GM18907 (cell line): ENCODE data around the gene DIAPH1.

Experiments used
- ATAC-seq: cut with Tn5 transposase; IDR thresholded peaks from one replicate; pipeline ENCODE4 v1.9.1; 2021; ENCODE audit warnings: mild to moderate bottlenecking, moderate library complexity; ENCODE audit not compliant: unreplicated experiment

Gene DIAPH1

DNA sequence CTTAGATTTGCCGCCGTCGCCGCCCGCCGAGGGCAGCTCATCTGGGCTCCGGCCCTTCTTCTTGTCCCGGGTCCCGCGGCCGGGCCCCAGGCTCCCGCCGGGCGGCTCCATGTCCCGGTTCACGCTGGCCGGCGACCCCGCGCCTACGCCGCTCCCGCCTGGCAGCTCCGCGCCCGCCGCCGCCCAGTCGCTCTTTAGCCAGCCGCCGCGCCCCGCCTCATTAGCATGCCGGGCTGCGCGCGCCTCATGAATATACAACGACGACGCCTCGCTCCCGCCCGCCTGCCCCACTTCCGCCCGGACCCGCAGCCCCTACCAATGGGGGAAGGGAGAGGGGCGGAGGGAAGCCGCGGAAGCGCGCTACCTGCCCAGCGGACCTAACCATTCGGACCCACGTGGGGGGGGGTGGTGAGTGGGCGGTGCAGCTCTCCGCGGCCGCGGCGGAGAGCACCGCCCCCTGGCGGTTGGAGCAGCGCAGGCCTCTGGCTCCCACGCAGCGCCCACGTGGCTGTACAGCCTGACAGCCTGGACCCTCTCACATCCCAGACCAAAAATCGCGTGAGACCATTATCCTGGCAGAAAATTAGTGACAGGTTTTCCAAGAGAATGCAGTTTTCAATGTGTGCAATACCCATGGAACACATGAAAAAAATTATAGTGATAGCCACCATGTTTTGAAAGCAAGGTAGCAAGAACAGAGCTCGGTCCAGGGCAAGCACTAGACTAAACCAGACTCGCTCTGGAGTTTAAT is at the start of gene DIAPH1:
Gene DIAPH1 (minus strand): TSS at position 197 of the 751 bp plus-strand sequence. CDS start 86 bp downstream, at position 111.
- peak; percentile 87 for ATAC-seq

DNA sequence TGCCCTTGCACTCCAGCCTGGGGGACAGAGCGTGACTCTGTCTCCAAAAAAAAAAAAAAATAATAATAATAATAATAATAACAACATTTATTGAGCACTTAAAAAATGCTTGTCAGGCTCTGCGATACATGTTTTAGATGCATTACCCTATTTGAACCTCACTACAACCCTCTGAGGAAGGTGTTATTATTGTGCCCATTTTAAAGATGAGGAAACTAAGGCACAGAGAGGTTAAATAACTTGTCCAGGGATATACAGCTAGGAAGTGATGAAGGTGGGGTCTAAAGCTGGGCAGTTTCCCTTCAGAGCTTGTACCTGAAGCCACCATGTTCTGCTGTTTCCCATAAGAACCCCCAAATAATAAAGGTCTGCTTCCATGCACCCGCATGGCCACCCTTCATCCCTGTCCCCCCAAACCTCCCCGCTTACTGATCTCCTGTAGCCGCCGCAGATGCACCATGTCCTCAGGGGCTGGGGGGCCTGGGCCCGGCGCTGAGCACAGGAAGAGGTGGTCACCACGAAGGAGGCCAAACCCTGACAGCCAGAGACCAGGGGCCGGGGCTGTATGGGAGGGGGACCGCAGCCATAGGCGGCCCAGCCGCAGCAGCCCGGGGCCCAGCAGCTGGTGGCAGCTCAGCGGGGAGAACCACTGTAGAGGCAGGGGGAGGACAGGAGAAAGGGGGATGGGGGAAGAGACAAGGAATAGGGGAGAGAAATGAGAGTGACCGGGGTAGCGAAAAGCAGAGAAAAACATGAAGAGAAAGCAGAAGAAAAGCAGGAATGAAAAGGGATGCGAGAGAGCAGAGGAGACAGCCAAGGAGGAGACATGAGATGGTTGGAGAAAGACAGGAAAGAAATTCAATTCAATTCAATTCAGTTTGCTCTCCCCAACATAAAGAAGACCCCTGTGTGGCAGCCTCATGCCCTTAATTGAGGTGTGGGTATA is 47.5 kb upstream of the DIAPH1 start:
- no peak for ATAC-seq

DNA sequence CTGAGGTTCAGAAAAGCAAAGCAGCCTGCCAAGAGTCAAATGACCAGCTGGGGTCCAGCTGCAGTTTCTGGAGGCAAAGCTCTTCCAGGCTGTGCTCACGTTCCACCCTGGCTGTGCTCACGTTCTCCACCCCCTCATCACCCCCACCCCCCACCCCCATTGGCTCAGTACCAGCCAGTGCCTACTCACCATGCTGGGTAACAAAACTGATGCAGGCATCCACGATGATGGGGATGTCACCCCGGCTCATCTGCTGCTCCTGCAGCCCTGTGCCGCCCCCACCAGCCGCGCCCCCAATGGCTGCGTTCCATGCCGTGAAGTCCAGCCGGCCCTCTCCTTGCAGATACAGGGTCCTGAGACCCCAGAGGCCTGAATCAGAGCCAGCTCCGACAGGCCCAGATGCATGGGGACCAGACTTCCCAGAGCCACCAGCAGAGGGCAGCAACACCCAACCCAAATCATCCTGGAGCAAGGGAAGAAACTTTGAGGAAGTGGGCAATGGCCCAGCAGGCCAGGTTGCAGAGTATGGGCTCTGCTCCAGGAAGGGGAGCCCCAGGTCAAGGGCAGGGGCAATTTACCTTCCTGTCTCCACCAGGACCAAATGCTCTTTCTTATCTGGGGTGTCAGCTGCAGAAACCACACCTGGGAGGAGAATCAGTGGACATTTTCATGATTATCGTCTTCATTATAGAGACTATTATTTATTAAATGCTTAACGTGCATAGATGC is 46.1 kb upstream of the DIAPH1 start:
- peak; percentile 97 for ATAC-seq

DNA sequence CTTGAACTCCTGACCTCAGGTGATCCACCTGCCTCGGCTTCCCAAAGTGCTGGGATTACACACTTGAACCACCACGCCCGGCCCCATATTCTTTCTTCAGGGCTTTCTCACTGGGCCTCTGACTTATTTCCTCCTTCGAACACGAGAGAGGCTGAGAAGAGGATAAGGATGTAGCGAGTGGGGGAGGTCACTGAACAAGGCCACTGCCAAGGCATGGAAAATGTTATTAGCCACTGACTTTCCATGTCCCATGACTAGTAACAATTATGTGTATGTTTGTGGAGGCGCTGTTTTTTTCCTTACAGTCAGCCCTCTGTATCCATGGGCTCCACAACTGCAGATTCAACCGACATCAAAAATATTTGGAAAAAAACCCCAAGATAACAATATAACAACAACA is 44.7 kb upstream of the DIAPH1 start:
- no peak for ATAC-seq

DNA sequence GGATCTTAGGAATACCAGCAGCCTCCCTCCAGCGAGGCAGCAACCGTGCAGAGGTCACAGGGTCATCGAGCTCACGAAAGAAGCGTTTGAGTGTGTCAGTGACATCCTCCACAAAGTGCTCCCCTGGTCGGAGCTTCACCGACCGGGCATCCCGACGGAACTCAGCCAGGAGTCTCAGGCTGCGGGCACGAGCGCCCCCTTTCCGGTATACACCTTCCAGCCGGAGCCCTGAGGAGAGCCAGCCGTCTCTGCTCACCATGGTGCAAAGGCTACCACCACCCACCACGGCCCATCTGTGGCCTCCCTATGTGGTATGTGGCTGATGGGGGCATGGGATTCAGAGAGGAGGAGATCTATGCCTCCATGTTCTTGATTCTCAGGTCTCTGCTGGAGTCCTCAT is 43.2 kb upstream of the DIAPH1 start:
- no peak for ATAC-seq

DNA sequence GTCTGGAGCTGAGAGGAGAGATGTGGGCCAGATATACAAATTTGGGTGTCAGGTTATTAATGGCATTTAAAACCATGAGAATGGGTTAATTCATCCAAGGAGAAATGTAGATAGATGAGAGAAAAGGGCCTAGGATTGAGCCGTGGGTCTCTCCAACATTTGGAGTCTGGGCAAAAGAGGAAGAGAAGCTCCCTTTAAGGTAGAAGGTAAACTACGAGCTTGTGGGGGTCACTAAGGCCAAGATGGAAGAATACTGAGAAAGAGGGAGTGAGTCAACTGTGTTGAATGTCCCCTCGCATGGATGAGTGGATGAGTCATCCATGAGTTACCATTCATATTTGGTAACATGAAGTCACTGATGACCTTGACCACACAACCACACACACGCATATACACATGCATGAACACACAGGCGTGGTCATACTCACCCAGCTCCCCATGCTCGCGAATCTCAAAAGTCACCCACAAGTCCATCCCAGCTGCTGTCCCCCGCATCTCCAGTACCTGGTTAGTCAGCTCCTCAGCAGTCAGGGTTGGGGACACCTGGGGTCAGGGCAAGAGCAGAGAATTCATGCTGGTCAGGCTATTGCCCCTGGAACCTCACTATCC is 39.2 kb upstream of the DIAPH1 start:
- ATAC-seq = peak; percentile 84

DNA sequence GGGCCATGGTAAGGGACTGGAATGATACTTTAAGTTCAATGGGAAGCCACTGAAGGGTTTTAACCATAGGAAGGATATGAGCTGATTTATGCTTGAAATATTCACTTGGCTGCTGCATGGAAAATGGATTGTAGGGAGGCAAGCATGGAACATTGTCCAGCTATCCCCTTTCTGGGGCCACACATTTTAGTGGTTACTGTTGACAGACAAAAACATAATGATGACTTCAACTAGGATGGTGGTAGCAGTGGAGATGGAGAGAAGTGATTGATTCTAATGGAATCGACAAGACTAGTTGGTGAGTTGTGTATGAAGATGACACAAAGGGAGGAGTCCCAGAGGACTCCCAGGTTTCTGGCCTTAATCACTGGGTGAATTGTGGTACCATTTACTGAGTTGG is 38.6 kb upstream of the DIAPH1 start:
- ATAC-seq = no peak

DNA sequence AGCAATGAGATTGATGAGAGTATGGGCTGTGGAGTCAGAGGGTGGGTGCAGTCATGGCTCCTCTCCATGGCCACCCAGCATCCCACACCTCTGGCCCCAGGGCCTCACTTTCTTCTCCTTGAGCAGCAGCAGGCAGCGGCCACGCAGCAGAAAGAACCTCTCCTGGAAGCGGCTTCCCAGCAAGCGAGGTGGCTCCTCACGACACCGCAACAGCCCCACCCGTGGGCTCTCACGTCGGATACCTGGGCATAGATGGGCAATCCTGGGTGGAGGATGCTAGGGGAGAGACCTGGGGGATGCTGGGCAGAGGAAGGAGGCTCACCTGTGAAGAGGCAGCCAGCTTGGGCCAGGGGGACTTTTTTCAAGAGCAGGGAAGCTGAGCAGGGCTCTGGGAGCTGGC is 37.6 kb upstream of the DIAPH1 start:
- ATAC-seq = no peak

DNA sequence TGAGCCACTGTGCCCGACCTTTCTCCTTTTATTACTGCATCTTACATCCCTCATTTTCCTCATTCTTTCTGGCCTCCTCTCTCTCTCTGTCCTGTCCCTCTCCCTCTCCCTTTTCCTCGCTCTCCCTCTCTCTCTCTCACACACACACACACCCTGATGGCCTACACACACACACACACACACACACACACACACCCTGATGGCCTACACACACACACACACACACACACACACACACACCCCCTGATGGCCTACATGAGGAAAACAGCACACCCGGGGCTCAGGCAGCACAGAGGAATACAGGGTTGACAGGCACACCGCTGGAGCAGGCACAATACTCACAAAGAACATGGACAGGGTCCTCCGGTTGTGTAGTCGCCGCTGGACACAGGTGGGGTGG is 36.2 kb upstream of the DIAPH1 start:
- no peak for ATAC-seq

DNA sequence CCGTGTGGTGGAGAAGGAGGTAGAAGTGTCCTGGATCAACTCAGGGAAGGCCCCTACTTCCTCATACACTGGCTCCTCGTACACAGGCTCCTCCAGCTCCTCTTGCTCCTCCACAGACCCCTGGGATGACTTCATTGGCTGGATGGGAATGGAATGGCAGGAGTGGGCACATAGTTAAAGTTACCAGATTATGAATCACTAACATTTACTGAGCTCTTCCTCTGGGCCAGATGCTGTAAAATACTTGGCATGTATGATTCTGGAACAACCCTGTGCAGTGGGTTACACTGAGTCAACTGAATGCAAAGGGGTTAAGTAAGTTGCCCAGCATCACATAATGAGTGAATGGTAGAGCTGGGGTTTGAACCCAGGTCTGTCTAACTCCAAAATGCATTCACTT is 35.5 kb upstream of the DIAPH1 start:
- no peak for ATAC-seq

DNA sequence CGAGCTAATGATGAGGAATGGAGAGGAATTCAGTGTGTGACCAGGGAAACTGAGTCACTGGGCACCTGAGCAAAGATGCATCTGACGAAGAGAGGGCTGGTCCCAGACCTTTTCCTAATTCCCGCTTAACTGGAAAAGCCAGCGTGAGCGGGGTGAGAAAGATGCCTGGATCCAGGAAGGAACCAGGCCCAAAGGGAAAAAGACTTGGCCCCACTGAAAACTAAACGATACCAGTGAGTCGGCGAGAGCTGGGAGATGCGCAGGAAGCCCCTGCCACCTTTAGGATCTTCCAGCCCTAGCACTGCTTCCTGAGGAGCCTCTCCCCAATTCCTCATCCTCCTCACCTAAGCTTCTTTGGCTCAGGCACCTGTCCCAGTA is 32.9 kb upstream of the DIAPH1 start:
- no peak for ATAC-seq

DNA sequence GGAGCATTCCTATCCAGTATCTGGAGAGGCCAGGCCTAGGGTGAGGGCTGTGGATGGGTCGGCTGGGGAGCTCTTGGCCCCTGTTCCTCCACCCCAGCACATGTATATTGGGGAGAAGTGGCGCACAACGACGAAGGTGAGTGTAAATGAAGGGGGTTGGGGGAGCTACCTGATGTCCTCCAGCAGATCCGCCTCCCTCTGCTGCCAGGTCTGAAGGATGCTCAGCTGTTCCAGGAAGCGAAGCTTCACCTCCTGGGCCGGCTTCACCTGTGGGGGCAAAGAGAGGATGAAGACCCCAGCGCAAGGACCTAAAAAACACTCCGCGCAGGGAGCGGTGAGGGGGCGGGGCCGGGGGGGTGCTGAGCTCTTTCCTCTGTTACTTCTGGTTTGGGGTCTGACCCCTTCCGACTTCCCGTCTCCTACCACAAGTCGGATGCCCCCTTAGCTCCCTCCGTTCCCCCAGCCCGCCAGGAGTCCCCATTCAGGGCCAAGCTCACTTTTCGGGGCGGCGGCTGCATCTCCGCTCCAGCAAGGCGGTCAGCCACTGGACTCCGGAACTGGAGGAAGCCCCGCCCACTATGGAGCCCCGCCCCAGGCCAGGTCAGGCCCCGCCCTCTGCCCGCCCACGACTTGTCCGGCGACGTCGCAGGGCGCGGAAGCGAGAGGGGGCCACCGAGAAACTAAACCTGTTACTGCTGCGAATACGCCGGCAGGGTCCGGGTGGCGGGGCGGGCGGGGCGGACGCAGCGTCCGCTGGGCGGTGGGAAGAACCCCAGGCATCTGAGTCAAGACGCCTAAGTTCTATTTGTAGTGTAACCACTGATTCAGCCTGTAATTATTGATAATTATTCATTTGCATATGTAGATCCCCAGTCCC is 32.3 kb upstream of the DIAPH1 start, which contains the start of gene FCHSD1:
Gene FCHSD1 (minus strand): TSS at position 568 of the 877 bp plus-strand sequence. CDS start 50 bp downstream, at position 518.
- ATAC-seq = peak; percentile 96

DNA sequence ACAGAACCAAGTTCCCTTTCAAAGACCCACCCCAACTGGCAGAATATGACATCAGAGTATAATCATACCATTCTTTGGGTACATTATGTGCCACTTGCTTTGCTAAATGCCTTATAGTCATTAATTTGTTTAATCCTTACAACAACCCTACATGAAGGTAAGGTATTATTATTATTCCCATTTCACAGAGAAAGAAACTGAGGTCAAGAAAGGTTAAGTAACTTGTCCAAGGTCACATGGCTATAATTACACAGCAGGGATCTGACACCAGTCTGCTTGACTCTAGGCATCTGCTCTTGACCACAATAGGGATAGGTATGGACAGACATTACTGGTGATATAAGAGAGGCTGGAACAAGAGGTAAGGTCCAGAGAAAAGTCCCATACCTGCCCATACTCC is 31.2 kb upstream of the DIAPH1 start:
- no peak for ATAC-seq

DNA sequence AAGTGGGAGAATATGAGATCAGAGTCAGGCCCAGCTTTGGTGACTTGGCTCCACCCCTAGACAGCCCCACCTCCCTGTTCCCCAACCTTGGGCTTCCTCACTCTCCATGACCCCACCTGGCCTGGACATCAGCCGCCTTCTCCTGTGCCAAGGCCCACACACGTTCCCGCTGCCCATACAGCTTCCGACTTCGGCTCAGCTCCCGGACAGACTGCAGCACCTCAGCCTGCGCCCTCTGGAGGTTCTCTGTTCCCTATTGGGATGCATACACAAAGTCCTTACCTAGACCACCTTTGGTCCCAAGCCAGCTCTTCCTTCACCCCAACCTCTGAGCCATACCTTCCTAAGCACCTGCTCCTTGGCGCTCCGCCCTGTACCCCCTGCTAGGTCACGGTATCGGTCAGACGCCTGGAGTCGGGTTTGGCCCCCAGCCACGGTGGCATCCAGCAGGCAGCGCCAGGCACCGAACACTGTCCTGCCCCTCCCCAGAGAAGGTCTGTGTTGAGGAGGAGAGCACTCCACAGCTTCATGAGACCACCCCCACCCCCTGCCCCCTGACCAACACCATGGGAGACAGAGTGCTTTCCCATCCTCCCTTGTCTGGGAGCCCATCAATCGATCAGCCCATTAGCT is 30.4 kb upstream of the DIAPH1 start:
- no peak for ATAC-seq

DNA sequence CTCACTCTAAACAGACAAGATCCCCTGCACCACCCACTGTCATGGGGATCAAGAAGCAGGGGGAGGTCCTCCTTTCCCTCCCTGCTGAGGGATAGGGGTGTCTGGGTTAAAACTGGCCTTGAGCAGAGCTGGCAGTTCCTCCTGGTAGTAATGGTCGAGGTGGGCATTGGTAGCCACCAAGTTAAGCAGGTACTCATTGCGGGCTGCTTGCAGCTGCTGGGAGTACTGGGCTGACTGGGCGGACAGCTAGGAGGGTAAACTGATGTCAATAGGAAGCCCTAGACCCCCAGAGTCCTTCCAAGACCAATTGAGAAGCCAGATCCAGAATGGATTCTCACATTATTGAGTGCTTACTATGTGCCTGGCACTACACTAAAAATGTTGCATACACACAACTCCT is 29.1 kb upstream of the DIAPH1 start:
- ATAC-seq = no peak

DNA sequence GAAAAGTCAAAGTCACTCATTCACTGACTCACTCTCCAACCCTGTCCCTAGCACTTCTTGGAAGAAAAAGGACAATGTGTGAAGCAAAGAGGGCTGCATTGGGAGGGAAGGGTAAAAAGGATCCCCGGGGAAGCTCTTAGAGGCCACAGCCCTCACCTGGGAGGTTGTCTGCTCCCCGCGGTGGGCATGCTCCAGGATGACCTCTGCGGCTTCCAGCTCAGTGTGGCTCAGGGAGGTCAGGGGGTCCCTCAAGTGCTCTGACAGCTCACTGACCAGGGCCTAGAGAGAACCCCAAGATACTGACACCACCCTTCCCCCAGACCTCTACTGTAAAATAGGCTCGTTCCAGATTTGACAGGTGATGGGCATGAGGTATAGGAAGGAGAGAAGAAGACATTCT is 28.4 kb upstream of the DIAPH1 start:
- ATAC-seq = no peak

DNA sequence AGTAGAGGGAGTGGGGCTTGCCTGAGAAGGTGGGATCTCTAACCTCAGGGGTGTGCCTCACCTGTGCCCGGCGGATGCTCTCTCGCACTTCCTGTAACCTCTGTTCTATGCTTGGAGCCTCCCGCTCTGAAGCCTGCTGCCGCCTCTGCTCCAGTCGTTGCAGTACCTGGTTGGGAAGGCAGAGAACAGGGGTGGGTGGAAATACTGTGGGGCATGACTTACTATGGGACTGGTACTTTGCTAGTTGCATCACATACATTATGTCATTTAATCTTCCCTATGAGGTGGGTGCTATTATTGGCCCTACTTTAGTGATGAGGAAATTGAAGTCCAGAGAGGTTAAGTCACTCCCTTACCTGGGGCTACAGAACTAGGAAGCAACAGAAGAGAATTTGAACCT is 27.2 kb upstream of the DIAPH1 start:
- no peak for ATAC-seq

DNA sequence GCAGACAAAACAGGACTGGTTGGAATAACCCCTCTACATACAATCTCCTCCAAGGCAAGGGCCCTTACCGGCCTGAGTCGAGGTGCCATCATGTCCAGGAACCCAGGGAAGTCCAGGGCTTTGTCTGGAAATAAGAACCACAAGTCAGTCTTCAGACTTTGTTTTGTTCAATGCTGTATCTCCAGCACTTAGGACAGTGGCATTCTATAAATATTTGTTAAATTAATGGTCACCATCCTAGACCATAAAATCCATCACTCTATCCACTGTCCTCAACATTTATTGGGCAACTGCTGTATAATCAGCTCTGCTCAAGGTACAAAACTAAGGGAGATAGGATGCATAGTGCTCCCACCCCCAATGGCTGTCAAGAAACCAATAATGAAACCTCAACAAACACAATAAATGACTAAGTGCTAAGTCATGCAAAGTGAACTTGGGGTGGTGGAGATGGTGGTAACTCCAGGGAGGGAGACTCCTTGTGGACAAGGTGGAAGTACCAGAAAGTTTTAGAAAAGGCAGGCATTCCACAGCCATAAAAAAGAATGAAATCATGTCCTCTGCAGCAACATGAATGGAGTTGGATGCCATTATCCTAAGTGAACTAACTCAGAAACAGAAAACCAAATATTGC is 23.0 kb upstream of the DIAPH1 start:
- ATAC-seq = peak; percentile 48

DNA sequence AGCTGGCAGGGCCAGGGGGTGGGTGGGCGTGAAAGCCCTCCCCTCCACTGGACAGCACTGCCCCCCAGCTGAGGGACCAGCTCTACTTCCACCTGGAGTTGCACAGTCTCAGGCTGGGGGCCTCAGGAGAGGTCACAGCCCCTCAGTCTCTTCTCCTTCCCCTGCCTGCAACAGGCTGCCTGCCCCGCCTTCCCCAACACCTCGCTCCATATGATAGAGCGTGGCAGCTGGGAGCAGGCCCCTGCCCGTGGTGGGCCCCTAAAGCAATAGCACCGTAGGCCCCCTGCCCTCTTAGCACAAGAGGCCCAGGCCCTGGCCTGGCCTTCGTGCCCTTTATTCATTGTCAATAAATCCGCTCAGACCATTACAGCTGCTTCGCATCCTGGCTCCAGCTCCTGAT is 21.9 kb upstream of the DIAPH1 start:
- no peak for ATAC-seq
